NCI-H446 treated with DMSO at 0.1 percent for 48 hours (cell line): ENCODE data around the gene RPL41.
"Not testable (repeated sequence)": the region's sequence is repeated elsewhere in the genome, so short reads cannot be mapped to it uniquely, and the experiment has no call there.

Source experiments
- DNase-seq: peaks from one replicate; lab custom pipeline; 2025; lab: John Stamatoyannopoulos, UW

The RPL41 gene

DNA sequence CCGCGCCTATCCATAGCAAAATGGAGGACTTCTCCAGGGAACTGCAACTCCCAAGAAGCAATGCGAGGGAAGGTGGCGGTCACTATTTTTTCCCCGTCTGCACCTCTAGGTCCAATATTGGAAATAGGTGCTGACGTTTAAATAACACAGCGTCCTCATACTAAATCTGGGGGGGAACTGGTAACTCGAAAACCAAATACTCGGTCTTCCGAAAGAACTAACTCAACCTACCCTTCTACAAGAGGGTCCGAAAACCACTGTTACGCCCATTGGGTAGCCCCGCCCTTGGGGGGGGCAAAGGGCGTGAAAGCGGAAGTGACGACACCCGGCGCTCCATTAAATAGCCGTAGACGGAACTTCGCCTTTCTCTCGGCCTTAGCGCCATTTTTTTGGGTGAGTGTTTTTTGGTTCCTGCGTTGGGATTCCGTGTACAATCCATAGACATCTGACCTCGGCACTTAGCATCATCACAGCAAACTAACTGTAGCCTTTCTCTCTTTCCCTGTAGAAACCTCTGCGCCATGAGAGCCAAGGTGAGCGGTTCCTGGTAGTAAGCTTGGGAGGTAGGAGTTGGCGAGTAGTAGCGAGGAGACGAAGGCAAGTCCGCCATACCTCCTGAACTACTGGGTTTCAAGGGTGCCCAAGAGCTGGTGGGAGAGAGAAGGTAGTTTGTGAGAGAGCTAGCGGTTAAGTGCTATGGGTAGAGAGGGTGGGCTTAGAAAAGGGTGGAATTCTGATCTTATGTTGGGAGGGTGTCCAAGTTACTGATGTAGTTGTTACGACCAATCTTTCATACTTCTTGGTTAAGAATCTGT lies at the start of gene RPL41:
TSS of gene RPL41 (plus strand) at position 367 of the 815 bp plus-strand sequence.
- peak; percentile 85 for DNase-seq

DNA sequence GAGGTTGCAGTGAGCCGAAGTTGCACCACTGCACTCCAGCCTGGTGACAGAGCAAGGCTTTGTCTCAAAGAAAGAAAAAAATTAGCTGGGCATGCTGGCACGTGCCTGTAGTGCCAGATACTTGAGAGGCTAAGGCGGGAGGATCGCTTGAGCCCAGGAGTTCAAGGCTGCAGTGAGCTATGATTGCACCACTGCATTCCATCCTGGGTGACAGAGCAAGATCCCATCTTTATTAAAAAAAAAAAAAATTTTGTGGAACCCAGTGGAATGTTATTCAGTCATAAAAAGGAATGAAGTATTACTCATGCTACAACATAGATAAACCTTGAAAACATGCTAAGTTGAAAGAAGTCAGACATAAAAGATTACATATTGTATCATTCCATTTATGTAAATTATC lies 44.8 kb upstream of the RPL41 start:
- no peak for DNase-seq

DNA sequence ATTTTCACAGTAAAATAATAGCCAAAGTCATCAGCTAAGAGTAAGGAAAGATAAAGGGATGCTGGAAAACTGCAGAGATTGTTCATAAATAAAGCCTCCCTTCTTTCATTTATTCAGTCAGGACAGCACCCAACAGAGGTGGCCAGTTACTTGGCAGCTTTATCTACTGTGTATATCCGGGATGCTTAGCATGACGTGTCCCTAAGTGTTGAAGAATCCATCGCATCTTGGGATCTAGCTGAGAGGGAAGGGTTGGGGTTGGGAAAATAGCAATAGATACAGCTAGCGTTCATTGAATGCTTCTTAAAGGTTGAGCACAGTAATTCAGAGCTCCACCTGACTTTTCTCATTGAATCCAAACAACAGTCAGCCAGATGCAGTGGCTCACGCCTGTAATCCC lies 42.0 kb upstream of the RPL41 start:
- DNase-seq, result no peak

DNA sequence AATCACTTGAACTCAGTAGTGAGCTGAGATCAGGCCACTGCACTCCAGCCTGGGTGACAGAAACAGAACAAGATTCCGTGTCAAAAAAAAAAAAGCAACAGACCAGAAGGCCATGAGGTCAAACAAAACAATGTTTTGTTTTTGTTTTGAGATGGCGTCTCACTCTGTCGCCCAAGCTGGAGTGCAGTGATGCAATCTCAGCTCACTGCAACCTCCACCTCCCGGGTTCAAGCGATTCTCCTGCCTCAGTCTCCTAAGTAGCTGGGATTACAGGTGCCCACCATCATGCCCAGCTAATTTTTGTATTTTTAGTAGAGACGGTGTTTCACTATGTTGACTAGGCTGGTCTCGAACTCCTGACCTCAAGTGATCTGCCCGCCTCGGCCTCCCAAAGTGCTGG lies 38.5 kb upstream of the RPL41 start:
- DNase-seq, result not testable (repeated sequence)

DNA sequence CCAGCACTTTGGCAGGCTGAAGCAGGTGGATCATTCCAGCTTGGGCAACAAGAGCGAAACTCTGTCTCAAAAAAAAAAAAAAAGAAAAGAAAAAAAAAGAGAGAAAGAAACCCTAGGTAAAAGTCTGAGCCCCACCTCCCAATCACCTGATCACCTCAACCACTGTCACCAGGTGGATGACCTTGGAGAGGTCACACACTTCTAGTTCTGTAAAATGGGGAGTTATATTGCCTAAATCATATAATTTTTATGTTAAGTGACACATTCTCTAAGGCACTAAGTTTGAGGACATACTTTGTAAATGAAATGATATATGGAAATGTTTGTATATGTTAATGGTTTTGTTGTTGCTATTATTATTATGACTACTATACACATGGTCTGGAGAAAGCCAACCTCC lies 38.0 kb upstream of the RPL41 start:
- DNase-seq, result no peak

DNA sequence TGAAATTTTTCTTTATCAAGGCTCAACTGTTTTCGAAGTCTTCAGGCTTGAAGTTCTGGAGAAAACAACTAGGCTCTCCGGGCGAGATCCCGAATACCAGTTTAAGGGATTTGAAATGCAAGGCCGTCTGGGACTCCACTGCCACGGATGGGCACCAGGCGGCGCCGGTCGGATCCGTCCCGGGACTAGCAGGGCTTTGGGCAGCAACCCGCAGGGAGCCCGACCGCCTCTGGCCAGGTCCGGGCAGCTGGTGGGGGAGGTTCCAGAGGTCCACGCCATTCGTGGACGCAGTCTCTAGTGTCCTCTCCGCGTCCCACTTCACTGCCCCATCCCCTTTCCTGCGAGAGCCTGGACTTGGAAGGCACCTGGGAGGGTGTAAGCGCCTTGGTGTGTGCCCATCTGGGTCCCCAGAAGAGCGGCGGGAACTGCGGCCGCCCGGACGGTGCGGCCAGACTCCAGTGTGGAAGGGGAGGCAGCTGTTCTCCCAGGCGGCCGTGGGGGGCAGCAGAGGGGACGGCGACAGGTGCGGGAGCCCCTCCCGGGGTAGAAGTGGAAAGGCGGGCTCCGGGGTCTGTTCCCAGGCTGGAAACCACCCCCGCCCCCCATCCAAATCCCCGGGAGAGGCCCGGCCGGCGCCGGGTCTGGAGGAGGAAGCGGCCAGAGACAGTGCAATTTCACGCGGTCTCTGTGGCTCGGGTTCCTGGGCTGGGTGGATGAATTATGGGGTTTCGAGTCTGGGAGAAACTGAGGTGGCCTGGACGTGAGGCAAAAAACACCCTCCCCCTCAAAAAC lies 37.3 kb upstream of the RPL41 start:
- DNase-seq, result peak; percentile 32

DNA sequence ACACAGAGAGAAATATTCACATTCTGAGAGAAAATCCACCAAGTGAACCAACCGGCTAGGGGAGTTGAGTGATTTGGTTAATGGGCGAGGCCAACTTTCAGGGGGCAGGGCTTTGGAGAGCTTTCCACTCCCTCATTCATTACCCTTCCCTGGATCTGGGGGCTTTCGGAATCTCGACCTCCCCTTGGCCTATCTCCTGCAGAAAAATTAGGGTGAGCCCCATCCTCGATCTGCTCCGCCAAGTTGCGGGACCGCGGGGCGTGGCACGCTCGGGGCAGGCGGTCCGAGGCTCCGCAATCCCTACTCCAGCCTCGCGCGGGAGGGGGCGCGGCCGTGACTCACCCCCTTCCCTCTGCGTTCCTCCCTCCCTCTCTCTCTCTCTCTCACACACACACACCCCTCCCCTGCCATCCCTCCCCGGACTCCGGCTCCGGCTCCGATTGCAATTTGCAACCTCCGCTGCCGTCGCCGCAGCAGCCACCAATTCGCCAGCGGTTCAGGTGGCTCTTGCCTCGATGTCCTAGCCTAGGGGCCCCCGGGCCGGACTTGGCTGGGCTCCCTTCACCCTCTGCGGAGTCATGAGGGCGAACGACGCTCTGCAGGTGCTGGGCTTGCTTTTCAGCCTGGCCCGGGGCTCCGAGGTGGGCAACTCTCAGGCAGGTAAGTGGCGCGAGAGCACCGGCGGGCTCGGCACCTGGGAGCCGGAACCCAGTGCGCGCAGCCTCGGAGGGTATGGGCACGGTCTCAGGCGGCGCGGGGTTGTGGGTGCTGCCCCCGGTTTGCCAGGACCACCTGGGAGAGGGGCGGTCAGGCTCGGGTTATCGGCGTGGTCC lies 36.5 kb upstream of the RPL41 start, which contains the start of gene ERBB3:
TSS of gene ERBB3 (plus strand) at position 443 of the 833 bp plus-strand sequence. CDS start at position 579, 136 bp downstream.
- DNase-seq, result peak; percentile 24

DNA sequence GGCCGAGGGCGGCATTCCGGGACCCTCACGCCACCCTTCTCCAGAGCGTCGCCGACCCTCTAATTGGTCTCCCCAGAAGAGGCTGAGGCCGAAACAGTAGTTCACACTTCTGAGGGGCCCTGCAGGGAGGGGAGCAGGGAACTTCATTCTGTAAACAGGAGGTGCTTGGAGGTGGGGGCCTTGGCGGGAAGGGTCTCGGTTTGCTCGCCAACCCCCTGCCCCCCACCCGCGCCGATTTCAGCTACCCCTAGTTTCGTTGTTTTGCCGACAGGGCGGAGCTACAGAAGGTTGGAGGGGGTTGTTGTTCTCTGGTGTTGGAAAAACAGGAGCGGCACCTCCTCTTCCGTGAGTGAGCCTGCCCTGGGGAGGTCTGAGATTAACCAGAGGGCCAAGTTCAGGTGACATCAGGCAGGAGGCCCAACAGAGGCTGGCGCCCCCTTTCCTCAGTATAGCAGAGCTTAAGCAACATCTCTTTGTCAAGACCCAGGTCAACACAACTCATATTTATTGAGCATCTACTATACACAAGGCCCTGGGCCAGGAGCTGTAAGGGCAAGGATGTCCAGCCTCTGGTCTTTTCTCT lies 35.8 kb upstream of the RPL41 start:
- no peak for DNase-seq

DNA sequence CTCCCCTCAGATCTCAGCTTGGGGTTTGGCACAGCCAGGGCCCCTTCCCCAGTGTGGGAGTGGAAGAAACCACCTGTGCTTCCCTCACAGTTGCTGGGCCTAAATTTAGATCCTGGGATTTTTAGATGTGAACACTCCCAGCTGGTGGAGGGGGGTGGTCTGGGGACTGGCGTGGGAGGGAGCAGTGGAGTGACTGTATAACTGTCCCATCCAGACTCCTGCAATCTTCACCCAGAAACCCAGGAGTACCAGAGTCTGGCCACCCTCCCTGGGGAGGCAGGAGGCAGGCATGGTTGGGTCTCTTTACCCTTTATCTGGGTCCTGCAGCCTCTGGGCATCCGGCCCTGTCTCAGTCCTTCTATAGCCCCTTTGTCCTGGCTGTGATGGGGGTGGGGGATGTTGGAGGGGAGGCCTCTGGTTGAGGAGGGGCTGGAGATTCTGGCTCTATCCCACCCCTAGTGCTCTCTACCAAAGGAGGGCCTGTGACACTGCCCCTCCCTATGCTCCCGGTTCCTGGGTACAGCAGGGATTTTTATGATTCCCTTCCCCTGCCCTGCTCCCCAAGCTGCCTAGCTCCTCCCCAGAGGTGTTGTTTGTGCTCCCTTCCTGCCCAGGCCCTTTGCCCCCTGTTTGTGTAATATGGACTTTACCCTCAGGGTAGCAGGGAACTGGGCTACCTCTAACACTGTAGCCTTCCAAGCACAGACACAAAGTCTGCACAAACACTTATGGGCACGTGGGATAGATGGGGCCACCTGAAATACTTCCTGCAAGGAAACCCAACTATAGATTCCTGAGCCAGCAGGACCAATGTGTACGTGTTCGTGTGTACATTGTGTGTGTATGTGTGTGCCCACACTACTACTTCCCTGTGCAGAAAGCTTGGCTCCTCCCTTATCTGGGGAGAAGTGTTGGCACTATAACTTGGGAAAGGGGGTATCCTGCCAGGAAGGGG lies 34.8 kb upstream of the RPL41 start:
- DNase-seq, result no peak

DNA sequence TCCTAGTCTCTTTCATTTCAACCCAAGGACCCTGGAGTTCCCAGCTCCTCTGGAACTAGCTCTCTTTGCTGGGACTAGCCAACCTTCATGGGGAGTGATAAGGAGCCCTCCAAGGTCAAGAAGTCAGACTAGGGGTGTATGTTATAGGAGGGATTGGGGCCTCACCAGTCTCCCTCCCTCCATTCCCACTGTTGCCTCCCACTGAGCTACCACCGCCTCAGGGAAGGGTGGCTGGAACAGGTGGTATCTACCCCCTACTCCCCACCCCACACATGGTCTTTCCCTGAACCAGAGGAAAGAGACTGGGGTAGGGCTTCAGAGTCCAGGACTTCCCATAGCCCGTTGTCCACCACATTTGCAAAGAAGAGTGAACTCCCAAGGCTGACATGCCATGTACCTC lies 34.1 kb upstream of the RPL41 start:
- no peak for DNase-seq

DNA sequence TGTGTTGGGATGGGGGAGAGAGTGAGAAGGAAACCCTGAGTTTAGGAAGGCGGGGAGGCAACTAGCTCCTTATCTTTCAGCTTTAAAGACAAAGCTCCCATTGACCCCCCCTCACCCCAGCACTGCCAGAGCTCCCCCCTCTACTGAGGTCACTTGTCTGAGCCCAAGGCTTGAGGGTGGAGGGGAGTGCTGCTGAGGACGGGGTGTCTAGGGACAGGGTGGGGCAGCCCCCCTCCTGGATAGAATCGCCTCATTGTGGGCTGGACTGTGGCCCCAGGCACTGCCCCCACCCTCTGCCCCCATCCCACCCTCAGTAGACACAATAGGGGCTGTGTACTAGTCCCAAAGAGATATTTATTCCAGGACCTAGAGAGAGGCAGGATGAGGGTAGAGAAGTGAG lies 33.5 kb upstream of the RPL41 start:
- DNase-seq, result no peak

DNA sequence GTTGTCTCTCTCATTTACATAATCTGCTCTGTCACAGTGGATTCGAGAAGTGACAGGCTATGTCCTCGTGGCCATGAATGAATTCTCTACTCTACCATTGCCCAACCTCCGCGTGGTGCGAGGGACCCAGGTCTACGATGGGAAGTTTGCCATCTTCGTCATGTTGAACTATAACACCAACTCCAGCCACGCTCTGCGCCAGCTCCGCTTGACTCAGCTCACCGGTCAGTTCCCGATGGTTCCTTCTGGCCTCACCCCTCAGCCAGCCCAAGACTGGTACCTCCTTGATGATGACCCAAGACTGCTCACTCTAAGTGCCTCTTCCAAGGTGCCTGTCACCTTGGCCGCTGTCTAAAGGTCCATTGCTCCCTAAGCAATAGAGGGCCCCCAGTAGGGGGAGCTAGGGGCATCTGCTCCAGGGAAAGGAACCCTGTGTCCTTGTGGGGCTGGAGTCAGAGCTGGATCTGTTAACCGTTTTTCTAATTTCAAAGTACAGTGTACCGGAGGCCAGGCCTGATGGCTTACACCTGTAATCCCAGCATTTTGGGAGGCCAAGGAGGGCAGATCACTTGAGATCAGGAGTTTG lies 31.4 kb upstream of the RPL41 start:
- no peak for DNase-seq

DNA sequence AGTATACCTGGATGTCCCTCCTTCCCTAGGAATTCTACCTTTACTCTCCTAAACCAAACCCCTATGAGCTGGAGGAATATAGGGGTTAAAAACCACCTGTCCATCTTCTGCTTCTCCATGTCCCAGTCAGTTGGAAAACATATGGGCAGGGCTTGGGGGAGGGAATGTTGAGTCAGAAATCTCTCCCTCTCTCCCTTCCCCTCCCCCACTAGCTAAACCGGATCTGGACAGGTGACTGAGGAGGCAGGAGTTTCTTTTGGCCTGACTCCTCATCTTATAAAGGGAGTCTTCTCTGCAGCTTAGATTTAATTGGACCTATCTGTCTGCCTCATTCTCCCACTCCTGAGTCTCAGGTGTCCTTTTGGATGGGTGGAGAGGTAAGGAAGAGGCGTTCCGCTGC lies 30.3 kb upstream of the RPL41 start:
- DNase-seq, result no peak

DNA sequence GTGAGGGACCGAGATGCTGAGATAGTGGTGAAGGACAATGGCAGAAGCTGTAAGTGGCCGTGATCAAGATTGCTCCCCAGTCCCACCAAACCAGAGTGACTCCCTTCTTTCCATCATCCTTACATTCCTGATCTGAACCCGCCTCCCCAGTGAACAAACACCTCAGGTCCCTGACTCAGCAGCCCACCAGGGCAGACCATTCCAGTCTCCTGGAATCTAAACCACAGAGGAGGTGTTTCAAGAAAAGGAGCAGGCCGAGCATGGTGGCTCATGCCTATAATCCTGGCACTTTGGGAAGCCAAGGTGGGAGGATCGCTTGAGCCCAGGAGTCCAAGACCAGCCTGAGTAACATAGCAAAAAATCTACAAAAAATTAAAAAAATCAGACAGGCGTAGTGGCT lies 29.8 kb upstream of the RPL41 start:
- no peak for DNase-seq

DNA sequence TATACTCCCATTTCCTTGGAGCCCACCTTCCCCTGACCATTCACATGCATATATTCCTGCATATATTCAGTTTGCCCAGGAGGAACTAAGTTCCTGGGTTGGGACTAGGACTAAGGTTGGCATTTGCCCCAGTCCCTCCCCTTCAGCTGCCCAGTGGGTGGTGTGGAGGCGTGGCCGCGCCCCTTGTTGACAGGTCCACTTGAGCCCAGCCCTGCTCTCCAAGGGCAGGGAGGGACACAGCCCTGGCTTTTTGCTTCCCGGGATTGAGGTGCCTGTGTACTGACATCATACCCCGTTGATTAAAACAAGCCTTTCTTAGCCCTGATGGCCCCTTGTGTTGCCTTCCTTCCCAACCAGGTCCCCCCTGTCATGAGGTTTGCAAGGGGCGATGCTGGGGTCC lies 29.2 kb upstream of the RPL41 start:
- no peak for DNase-seq

DNA sequence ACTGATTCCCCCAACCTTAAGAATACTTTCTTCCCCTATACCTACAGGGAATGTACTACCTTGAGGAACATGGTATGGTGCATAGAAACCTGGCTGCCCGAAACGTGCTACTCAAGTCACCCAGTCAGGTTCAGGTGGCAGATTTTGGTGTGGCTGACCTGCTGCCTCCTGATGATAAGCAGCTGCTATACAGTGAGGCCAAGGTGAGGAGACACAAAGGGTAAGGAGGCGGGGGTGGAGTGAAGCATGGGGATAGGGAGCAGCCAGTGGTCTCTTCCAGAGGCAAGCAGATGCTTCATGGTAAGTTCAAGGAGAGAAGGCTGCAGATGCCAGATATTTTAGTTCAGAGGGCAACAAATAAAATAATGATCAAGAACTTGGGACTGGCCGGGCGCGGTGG lies 18.7 kb upstream of the RPL41 start:
- DNase-seq, result no peak

DNA sequence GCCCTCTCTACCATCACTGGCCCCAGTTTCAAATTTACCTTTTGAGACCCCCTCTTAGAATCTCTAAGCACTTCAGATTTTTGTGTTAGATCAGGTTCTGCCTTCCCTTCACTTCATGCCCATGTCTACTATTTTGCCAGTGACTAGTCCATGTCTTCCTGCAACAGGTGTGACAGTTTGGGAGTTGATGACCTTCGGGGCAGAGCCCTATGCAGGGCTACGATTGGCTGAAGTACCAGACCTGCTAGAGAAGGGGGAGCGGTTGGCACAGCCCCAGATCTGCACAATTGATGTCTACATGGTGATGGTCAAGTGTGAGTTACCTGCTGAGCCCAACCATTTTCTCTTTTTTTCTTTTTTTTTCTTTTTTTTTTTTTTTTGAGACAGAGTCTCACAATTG lies 17.8 kb upstream of the RPL41 start:
- no peak for DNase-seq

DNA sequence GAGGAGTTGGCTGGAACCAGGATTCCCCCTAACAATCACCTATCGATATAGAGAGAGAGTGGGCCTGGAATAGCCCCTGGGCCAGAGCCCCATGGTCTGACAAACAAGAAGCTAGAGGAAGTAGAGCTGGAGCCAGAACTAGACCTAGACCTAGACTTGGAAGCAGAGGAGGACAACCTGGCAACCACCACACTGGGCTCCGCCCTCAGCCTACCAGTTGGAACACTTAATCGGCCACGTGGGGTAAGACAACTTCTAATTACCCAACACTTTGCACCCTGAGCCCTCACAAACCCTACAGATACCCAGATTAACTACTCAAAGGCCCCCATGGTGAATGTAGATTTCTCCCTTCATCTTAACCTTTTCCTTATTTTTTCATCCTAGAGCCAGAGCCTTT lies 16.6 kb upstream of the RPL41 start:
- DNase-seq, result no peak

DNA sequence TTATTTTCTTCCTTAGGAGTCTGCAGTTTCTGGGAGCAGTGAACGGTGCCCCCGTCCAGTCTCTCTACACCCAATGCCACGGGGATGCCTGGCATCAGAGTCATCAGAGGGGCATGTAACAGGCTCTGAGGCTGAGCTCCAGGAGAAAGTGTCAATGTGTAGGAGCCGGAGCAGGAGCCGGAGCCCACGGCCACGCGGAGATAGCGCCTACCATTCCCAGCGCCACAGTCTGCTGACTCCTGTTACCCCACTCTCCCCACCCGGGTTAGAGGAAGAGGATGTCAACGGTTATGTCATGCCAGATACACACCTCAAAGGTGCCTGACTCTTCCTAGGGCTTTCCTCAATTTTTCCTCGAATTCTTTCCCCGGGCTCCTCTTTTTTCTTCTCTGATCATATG lies 15.4 kb upstream of the RPL41 start:
- DNase-seq, result no peak

DNA sequence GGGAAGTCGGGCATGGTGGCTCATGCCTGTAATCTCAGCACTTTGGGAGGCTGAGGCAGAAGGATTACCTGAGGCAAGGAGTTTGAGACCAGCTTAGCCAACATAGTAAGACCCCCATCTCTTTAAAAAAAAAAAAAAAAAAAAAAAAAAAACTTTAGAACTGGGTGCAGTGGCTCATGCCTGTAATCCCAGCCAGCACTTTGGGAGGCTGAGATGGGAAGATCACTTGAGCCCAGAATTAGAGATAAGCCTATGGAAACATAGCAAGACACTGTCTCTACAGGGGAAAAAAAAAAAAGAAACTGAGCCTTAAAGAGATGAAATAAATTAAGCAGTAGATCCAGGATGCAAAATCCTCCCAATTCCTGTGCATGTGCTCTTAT lies 13.8 kb upstream of the RPL41 start:
- no peak for DNase-seq
